Measurements from ENCODE around the gene VAV2.

Gene VAV2

DNA sequence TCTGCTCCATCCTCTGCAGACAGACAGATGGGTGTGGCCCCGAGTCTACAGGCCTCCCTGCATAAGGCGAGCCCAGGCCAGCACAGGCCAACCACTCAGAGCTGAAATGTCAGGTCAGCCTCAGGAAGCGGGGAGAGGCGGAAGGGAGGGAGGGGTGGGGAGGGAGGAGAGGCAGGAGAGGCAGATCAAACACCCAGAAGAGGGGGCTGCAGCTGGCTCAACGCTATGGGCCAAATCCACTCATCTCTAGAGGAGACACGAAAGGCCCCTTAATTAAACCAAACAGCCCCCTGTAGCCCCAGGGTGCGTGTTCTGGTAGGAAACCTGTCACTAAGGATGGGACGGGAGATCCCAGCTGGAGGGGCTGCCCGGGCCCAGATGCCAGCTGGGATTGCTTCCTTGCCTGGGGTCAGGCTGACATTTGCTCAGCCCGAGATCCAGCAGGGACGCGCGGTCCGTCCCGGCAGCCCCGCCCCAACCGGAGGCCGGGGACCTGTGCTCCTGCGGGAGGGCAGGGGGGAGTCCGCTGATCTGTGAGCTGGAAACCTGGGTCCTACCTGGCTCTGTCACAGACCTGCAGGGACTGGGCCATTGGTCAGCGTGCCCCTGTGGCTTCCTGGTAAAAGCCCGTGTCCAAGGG lies 156.7 kb downstream of the VAV2 start:
- DNase-seq (ENCODE audit: low spot score) = no peak

GRCh38 chr9:133834080-133834976 lies 157.8 kb downstream of the VAV2 start:
- no peak for DNase-seq (ENCODE audit: low spot score)

- DNase-seq (ENCODE audit: low spot score) = no peak
Measured at GRCh38 chr9:133833388-133834025, 158.6 kb downstream of the VAV2 start.

- no peak for DNase-seq (ENCODE audit: low spot score)
Measured at GRCh38 chr9:133832877-133833276, 159.2 kb downstream of the VAV2 start.

GRCh38 chr9:133830711-133831110 lies 161.4 kb downstream of the VAV2 start:
- no peak for DNase-seq (ENCODE audit: low spot score)

GRCh38 chr9:133830310-133830709 lies 161.8 kb downstream of the VAV2 start:
- DNase-seq (ENCODE audit: low spot score) = no peak

- no peak for DNase-seq (ENCODE audit: low spot score)
Measured at GRCh38 chr9:133828338-133828997, 163.7 kb downstream of the VAV2 start.

DNA sequence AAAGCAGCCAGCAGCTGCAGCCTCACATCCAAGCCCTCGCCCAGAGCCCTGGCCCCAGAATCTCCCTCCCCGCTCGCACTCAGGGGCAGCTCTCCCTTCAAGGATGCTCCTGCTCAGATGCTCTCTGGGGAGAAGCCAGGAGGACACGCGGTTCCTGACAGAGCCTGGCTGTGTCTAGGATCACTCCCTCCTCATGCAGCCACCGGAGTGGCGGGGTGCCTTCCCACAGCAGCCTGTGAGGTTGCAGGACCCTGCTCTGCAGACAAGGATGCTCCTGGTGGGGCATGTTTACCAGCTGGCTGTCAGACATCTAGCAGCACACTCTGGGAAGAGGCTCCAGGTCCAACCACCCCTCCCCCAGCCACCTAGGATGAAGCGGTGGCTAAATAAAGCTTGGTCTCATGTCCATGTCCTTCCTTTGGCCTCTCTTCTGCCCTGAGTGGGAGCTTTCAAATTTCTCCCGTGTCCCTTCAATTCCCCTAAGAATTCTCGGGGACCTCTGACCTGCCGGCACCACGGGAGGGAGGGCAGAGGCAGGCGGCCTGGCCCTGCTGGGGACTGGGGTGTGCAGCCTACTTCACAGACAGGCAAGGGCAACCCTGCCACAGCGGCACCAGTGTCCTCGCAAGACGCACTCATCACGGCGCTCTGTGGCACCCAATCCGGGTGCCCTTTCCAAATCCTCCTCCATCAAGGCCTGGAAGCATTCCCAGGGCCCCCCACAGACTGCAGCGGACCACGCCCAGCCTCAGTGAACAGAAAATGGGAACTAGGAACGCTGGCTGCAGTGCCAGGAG lies 165.6 kb downstream of the VAV2 start:
- no peak for DNase-seq (ENCODE audit: low spot score)

DNA sequence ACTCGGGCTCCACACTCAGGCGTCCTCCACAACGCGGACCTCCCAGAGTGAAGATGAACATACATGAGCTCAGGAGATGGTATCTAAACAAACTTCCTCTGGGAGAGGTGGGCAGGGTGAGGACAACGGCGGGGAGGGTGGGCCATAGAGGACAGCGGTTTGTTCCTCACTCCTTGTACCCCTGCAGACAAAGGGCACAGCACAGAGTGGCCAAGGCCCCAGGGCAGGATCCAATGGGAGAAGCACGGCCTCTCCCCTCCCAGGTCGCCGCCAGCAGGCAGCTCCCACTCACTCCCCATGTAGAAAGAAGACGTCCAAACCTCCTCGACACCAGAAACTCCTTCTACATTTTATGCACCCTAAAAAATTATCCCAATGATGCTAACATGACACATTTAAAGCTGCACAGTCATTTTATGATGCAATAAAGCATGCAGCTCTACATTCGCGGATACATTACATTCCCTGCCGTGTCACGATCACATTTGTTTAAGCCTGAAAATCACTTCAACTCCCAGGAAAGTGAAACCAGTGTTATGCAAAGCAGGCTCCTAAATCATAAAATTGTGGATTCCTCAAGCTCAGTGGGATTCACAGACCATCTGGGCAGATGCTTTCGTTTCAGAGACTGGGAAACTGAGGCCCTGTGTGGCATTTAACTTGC lies 166.4 kb downstream of the VAV2 start:
- no peak for DNase-seq (ENCODE audit: low spot score)

DNA sequence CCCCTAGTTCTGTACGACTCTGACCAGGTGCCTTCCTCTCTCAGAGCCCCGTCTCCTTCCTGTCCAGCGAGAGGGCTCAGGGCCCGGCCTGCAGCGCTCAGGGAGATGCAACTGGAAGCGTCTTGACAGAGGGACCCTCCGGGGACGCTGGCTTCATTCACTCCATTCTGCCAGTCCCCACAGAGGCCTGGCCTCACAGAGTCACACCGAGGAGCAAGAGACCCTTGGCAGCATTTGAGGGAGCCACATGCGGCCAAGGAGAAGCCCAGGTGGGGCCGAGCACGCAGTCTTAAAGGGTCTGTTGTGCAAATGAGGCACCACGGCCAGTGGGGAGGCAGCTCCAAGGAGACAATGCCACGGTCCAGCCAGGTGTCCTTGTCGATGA lies 167.3 kb downstream of the VAV2 start:
- DNase-seq (ENCODE audit: low spot score) = no peak

DNA sequence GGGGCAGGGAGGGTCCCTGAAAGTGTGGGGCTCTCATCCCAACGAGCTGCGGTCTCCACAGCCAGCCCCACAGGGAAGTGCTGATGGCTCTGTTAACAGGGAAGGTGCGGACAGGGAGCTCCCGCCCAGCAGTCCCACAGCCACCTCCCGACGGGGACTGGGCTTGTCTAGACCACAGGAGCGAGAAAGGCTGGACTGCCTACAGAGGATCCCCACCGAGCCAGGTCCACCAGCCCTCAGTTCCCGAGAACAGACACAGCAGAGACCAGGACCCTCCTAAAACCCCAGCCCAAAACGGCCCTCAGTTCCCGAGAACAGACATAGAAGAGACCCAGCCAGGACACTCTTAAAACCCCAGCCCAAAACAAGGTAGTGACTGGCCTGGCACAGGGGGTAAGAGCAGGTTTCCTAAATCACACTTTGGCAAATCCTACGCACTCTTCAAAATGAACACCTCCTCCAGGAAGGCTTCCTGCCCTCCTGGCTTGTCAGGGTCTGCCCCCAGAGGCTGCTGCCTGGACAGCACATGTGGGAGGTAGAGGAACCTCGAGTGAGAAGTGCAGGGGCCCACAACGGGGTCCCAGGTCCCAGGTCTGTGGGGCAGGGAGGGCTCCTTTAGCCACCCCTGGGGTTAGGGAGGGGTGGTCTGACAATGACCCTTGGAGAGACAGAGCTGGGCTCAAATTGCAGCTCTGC lies 167.9 kb downstream of the VAV2 start:
- DNase-seq (ENCODE audit: low spot score) = no peak

DNA sequence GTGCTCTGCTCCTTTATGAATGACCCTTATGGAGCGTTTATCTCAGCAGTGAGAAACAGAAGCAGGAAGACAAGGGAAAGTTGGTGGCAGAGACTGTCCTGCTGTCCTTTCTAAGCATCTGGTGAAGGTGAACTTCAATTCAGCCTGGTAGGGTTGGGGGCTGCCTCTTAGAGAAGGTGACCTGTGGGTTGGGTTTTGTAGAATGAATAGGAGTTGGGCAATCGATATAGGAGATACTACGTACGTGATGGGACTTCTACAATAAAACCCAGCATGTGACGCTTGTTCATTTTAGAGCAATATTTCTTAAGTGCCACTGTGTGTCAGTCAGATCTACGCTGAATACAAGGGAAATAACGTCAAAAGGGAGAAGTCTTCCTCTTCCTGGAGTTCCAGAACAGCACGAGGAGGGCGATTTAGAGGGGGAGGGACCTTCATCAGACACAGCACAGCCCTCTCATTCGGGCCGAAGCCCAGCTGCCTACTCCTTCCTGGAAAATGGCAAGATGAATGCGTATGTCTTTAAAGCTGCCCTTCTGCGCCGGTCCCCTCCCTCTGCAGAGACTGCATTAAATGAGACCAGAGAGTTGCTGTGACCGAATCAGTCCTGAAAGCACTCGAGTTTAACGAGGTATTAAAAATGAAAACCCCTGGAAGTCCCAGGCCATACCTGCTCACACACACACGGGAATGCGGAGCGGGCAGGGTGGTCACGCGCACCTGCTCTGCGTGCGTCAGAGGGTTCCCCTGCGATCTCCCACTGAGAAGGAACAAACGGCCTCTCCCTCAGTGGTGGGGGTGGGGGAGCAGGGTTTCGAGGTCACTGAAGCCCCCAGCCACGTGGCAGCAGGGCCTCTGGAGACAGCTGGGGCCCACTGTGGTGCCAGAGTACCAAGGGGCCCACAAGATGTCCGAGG lies 168.7 kb downstream of the VAV2 start:
- no peak for DNase-seq (ENCODE audit: low spot score)

- DNase-seq (ENCODE audit: low spot score) = no peak
Measured at GRCh38 chr9:133822430-133823065, 169.6 kb downstream of the VAV2 start.

DNA sequence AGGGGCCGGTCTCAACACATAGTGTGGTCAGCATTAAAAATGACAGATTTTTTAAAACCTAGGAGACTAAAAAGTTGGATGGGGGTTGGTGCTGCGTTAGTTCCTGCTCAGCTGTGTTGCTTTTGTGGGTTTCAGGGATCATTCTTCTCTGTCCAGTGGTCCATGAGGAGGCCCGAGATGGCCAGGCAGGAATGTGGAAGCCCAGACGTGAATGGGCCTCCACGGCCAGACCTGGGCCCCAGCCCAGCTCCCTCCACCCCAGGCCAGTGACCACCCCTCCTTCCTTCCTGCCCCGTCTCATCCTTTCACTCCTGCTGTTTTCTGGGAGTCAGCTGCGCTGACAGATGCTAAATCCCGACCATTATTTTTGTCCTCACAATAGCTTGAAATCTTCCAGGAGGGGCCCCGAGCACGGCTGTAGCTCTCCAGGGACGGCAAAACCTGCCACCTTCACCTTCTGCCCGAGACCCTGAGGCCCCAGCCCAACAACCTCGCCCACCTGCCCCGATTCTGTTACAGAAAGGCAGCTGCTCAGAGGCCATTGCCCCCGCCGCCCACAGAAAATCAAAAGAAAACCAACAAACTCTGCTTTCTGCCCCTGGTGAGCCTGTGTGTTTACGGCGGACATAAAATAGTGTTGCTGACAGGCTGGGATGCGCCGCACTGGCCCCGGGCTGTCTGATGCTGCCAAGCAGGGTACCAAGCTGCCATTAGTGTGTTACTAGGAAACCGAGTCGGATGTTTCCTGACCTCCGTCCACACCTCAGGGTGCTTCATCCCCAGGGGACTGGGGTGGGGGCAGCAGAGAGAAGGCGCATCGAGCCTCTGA lies 170.3 kb downstream of the VAV2 start:
- DNase-seq (ENCODE audit: low spot score) = no peak

DNA sequence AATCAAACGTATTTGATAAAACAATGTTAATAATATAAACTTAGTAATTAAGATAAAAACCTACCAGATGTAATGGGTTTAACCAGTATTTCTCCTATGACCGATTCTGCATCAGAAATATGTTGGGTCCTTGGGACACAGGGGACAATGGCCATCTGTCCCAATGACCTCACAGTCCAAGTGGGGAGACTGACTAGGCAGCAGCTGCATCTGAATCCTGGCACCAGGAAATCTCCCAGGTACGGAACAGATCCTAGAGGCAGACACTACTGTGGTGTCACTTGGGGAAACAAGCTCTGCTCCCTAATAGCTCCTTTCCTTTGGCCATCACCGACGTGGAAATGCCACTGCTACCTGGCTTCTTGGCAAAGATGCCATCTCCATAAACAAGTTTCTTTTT lies 172.2 kb downstream of the VAV2 start:
- DNase-seq (ENCODE audit: low spot score) = no peak

- DNase-seq (ENCODE audit: low spot score) = no peak
Measured at GRCh38 chr9:133818444-133818843, 173.7 kb downstream of the VAV2 start.

DNA sequence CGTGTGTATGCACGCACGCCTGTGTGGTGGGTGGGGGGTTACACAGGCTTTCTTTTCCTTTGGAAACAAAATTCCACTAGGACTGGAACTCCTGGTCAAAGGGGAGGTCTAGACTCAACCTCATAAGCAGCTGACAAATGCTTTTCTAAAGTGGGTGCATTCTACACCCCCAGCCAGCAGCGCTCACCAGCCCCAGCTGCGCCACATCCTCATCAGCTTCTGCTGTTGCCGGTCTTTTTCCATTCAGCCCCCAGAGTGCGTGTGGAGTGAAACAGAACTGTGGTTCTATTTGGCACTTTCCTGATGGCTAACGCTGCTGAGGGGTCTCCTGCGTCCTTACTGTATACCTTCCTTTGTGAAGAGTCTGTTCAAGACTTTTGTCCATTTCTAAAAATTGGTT lies 176.3 kb downstream of the VAV2 start:
- DNase-seq (ENCODE audit: low spot score) = no peak

DNA sequence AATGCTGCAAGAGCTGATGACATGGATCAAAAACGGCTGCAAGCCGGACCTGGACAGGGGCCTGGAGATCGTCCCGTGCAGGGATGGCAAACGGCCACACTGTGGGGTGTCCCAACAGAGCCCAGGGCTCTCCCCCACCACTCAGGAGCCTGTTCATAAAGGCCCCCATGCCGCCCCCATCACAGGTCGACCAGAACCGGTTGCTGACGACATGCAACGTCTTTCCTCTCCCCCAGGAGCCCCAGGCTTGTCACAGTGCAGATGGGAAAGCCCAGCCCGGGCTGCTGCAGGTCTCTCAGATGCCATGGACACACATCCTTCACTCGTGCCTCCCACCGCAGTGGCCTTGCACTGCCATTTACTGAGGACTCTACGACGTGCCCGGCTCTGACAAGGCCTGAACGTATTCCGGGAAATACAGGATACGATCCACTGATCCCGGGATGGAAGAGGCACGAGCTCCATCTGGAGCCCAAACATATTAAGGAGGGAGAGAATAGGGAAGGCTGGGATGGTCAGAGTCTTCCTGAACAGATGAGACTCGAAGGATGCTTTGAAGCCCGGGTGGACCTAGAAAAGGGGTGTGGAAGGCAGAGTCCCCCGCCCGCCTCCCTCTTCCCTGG lies 177.4 kb downstream of the VAV2 start:
- DNase-seq (ENCODE audit: low spot score) = no peak

Data from hepatic stellate cell (primary cell).